ENCODE measurements around the gene S1PR3.
"Not testable (repeated sequence)": the region's sequence is repeated elsewhere in the genome, so short reads cannot be mapped to it uniquely, and the experiment has no call there.

Gene S1PR3

DNA sequence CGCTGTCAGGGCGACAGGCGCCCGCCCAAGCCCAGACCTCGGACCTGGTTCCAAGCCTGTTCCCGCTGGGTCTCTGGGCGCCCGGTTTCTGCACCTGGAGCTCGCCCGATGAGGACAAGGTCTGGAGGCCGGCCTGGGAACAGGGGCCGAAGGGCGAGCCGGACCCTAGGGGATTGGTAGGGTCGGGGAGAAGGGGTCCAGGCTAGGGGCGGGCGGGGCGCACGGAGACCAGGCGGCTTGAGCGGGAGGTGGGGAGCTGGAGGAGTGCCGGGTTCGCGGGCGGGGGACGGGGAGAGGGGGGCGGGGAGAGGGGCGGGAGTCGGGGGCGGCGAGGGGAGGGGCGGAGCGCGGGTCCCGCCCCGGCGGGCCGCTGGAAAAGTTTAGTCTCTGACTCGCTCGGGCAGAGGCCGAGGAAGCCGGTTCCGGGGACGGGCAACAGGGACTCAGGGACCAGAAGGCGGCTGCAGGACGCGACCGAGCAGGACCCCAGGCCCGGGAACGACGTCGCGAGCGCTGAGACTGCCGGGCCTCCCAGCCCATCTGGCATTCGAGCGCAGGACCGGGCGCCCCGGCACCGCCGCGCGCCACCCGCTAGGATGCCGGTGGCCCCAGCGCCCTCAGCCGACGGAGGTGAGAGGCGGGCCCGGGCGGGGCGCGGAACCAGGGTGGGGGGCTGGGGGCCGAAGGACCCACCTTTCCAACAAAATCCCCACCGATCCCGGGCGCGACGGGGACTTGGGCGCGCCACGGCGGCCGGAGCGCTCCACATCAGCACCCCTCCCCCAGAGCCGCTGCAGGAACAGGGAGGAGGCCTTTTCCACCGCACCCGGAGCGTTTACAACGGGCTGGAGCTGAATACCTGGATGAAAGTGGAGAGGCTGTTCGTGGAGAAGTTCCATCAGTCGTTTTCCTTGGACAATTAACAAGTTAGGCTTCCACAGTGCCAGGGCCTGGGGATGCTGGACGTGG, at the start of gene S1PR3:
Gene S1PR3 (plus strand): TSS at position 403 of the 969 bp plus-strand sequence. CDS start 9,733 bp downstream, outside the sequence.
- no peak for DNase-seq

GRCh38 chr9:88941586-88941985, 49.7 kb upstream of the S1PR3 start:
- not testable (repeated sequence) for DNase-seq

DNA sequence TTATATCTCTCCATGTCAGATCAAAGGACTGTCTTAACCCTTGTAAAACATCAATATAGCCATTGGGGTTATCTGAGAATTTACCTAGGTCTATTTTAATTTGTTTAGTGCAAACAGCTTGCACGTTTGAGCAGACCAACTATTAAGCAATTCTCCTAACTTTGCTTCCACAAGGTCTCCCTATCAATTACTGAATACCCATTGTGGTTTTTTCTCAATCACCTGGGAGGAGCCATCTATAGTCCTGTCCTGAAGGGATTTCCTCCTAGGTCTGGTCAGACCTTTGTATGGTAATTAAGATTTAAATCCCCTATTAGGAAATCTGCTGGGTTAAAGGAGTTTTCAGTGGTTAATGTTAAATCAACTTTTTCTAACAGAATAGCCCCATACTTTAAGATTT, 48.9 kb upstream of the S1PR3 start:
- DNase-seq: no peak

DNA sequence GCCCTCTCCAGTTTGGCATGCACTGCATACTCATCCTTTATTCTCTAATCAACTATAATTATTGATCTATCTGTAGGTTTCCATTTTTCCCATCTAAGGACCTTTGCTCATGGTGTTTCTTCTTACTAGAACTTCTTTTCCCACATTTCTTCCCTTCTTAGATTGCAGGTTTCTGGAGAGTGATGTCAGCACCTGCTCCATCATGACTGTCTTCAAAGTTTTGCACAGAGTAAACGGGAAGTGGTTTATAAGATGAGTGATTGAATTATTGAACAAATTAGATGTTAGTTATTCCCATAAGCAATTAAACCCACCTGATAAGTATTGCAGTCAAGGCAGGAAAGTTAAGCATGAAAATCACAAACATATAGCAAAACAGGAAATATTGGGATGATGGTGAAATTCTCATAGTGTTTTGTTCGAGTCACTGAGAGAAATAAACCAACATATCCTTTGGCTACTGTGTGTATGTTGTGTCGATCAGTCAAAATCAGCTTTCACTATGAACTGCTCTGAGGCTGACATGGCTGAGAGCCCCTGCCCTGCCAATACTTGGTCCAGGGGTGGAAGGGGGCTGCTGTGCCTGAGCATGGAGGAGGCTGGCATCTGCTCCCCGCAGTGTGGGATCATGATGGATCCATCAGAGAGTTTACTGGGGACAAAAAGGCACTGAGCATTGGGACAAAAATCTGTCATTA, 45.5 kb upstream of the S1PR3 start:
- no peak for DNase-seq

DNA sequence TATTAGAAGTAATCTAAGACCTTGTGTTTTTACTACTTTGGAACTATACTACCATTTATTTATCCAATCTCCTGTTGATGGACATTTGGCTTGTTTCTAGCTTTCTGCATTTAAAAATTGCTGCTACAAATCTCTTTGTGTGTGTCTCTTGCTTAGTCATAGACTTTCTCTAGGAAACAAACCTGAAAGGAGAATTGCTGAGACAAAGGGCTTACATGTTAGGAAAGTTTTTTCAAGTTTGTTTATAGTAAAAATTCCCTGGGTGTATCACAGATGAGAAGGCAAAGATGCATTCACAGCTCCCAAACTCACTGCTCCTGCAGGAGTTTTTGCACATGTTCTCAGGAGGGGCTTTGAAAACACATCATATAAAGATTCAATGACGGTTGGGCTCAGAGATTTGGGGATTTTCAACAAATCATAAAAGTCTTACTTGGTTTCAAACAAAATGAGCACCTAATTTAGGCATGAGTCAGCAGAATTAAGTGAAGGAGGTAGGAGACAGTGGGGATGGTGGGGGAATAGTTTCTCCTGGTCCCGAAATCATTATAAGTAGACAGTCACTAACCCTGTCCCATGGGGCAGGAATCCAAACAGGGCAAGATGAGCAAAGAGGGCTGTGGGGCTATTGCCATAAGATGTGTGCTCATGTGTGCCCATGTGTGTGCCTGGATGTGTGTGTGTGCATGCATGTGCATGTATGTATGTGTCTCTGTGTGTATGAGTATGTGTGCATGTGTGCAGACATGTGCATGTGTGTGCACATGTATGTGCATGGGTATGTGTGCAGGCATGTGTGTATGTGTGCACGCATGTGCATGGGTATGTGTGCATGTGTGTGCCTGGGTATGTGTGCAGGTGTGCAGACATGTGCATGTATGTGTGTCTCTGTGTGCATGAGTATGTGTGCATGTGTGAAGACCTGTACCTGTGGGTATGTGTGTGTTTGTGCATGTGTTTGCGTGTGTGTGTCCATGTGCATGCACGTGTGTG, 43.4 kb upstream of the S1PR3 start:
- DNase-seq: no peak

- DNase-seq: no peak
Measured at GRCh38 chr9:88949425-88949824, 41.8 kb upstream of the S1PR3 start.

DNA sequence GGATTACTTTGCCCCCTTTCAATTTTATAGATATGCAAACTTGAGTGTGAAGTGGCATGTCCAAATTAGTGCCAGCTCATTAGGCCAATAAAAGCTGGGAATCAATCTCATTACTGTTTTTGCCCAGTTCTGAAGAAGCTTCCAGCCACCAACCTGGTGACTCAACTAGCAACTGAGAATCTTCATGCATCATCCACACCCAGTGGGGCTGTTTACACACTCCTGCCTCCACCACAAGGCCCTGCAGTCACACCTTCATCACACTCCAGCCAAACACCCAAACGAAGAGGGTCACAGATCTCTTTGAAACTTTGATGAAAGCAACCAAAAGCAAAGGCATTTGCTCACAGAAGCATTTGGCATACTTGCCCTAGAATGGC, 41.3 kb upstream of the S1PR3 start:
- DNase-seq: no peak

DNA sequence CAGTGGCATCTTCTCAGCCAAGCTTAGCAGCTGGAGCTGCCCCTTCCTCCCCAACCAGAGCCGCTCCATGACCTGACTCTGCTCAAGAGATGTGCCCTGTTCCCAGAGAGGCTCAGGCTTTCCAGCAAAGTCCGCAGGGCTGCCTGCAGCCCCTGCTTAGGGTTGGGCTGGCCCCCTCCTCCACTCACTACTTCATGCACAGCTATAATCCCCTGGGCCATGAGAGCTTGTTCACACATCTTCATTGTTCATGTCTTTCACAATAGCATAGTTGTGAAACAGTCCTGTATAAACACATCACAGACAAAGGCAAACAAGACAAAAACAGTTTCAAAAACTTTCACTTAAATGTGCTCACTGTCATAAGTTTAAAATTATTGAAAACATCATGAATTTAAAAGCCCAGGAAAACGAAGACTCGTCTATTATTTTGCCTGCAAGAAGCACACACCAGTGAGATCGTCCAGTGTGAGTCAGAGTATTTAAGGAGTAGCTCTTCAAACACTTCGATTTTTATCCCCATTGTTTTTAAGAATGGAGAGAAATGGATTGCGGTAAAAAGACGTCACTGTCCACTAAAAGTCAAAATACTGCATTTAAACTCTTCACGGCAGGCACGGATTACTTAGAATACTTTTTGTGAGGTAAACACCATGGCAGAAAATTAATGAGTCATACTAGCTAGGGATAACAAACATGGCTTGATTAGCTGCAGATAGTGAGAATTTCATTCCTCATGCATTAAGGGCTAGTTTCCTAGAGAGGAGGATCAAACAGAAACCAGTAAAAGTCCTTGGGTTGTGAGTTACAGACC, 40.7 kb upstream of the S1PR3 start:
- no peak for DNase-seq

- DNase-seq: no peak
Measured at GRCh38 chr9:88951155-88951542, 40.1 kb upstream of the S1PR3 start.

GRCh38 chr9:88952086-88952615, 39.1 kb upstream of the S1PR3 start:
- DNase-seq: no peak

DNA sequence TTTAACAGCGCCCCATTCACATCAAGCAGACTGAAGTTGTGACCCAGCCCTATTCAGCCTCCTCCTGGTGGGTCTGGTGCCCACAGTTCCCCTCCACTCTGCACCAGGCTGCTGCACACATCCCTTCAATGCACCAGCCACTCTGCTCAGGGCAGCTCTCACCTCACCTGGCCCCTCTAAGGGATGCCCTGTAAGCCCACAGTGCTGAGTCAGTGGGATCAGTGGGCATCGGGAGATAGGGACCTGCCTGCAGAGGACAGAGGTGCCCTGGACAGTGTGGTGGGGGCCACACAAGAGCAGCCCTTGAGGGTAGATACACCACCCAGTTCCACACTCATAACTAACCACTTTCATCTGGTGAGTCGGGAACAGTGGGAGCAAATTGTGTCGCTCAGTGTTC, 38.3 kb upstream of the S1PR3 start:
- no peak for DNase-seq

DNA sequence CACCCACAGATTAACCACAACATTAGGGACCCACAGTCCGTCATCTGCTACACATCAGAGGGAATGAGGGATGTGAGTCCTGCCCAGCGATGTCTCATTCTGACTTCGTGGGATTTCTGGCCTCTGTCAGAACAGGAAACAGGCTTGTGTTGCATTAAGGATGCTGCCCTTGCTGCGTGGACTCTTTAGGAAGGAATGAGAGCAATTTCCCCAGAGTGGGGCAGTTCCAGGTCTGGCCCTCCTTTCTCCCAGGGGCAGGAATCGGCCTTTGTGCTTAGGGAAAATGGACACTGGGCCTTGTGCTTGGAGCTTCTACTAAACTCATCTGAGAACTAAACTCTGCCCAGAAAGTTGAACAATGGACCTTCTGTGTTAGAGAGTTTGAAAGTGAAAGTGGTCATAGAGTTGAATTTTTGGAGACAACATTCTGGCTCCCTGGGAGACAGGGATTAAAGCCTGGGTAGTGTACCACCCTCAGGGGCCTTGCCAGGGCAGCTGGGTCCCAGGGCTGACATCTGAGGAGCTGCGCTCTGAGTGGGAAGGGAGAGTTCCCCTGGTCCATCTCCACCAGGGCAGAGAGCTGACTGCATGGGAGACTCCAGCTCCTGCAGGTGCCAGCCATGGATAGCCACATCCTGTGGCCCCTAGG, 37.8 kb upstream of the S1PR3 start:
- no peak for DNase-seq

DNA sequence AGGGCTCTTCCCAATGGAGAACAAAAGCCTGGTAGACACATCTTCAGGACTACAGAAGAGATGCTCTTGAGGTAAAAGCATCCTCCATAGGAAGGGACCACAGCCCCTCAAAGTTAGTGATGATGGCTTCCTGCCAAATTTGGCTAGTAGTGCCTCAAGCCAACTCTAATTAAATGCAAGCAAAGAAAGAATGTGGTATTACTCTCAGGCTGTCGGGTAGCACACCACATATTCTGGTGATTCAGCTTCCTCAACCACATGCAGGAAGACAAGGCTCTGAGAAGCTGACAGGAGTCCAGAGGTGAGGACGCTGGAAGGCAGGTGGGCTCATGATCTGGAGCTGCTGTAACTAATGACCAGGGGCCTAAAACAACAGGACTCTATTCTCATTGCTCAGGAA, 37.2 kb upstream of the S1PR3 start:
- no peak for DNase-seq

- DNase-seq: no peak
Measured at GRCh38 chr9:88957526-88957925, 33.7 kb upstream of the S1PR3 start.

DNA sequence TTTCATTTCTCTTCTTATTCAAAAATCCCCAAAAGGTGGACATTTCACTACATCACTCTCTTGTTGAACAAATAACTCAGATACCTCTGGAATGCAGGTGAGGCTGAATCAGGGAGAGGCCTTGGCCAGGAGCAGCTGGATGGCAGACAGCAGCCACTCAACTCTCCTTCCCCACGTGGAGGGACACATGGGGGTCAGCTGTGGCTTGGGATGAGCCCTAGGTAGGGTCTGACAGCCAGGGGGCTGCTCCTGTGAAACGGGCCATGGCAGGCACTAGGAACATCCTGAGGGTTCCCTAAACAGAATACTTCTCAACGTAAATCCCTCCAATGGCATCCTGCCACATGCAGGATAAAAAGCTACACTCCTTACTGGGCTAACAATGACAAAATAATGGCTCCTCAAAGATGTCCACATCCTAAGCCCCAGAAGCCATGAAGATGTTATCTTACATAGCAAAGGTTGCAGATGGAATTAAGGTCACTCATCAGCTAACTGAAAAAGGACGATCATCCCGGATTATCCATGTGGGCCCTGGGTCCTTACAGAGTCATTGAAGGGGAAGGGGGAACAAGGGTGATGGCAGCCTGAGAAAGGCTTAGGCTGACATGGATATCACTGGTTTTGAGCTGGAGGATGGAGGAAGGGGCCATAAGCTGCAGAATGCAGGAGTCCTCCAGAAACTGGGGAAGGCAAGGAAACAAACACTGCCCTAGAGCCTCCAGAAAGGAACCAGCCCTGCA, 31.4 kb upstream of the S1PR3 start:
- no peak for DNase-seq

DNA sequence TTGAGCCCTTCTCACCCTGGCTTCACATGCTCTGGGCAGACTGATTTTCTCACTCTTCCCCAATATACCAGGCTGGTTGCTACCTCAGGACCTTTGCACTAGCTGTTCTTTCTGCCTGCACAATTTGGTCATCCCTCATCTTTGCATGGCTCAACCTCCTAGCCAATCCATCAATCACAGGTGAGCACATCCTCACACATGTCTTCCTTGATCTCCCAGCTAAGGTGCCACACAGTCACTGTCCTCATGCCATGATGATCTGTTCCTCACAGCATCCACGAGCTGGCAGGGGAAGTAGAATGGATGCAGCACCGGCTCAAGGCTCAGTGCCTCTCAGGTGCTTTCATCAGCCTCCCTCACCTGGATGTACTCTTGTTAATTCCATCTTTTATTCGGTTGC, 30.6 kb upstream of the S1PR3 start:
- no peak for DNase-seq

DNA sequence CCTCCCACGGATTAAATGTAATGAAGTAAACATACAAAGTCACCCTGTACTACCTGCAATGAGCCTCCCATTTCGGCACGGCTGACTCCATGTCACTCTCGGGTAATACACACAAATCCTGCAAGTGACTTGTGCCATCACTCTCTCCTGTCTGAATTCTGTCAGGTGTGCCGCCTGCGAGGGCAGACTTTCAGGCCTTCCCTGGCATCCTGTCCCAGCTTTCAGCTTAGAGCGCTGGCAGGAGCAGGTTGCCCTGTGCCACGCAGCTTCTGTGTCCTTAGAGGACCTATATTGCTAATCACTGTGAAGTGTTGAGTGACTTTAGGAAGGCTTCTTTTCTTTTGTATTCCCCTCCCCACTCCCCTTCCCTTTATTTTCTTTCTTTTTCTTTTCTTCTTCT, 25.8 kb upstream of the S1PR3 start:
- no peak for DNase-seq

- no peak for DNase-seq
Measured at GRCh38 chr9:88966894-88967676, 24.2 kb upstream of the S1PR3 start.

- no peak for DNase-seq
Measured at GRCh38 chr9:88968799-88969198, 22.5 kb upstream of the S1PR3 start.
